Colon (tissue), 2 donors: Measurements from ENCODE around the gene PECR.

Source experiments
- FAIRE-seq: peaks from 2 replicates; lab custom pipeline; 2012; peaks lifted over from hg19 to GRCh38; lab: Jason Lieb, UNC
- donor health status: control.
- donor health status: control.

The PECR gene

GRCh38 chr2:216081487-216082116 is at the start of gene PECR, which contains the start of gene TMEM169:
Gene PECR, minus strand, starts transcription at chr2:216081809. Its CDS starts 68 bp downstream, at chr2:216081741.
Gene TMEM169, plus strand, starts transcription at chr2:216081919. Its CDS starts 14,045 bp downstream, at chr2:216095964.
- no peak for FAIRE-seq

GRCh38 chr2:216130346-216130971 is 48.9 kb upstream of the PECR start:
- FAIRE-seq = no peak

- FAIRE-seq = no peak
Measured at GRCh38 chr2:216126943-216127342, 45.3 kb upstream of the PECR start.

GRCh38 chr2:216121255-216121654 is 39.6 kb upstream of the PECR start:
- FAIRE-seq = no peak

- no peak for FAIRE-seq
Measured at GRCh38 chr2:216119986-216120385, 38.4 kb upstream of the PECR start.

- no peak for FAIRE-seq
Measured at GRCh38 chr2:216119146-216119545, 37.5 kb upstream of the PECR start.

- no peak for FAIRE-seq
Measured at GRCh38 chr2:216118474-216118873, 36.9 kb upstream of the PECR start.

- FAIRE-seq = no peak
Measured at GRCh38 chr2:216117561-216118340, 36.1 kb upstream of the PECR start.

GRCh38 chr2:216116418-216116817 is 34.8 kb upstream of the PECR start:
- no peak for FAIRE-seq

- peak; percentile 81 for FAIRE-seq
Measured at GRCh38 chr2:216114714-216115531, 33.3 kb upstream of the PECR start.

- no peak for FAIRE-seq
Measured at GRCh38 chr2:216114382-216114713, 32.7 kb upstream of the PECR start.

- FAIRE-seq = no peak
Measured at GRCh38 chr2:216113572-216113971, 32.0 kb upstream of the PECR start.

- FAIRE-seq = no peak
Measured at GRCh38 chr2:216112926-216113325, 31.3 kb upstream of the PECR start.

GRCh38 chr2:216111122-216111521 is 29.5 kb upstream of the PECR start:
- FAIRE-seq = no peak

GRCh38 chr2:216110620-216111019 is 29.0 kb upstream of the PECR start:
- FAIRE-seq = no peak

GRCh38 chr2:216109962-216110614 is 28.5 kb upstream of the PECR start:
- no peak for FAIRE-seq

GRCh38 chr2:216108967-216109921 is 27.6 kb upstream of the PECR start, which contains the start of gene XRCC5:
Gene XRCC5, plus strand, starts transcription at chr2:216109348. Its CDS starts 89 bp downstream, at chr2:216109437.
- no peak for FAIRE-seq

GRCh38 chr2:216108310-216108966 is 26.8 kb upstream of the PECR start:
- peak; percentile 61 for FAIRE-seq

- no peak for FAIRE-seq
Measured at GRCh38 chr2:216107760-216108159, 26.2 kb upstream of the PECR start.

- no peak for FAIRE-seq
Measured at GRCh38 chr2:216107320-216107719, 25.7 kb upstream of the PECR start.
